Activated naive CD8-positive, alpha-beta T cell (primary cell): Measurements from ENCODE around the gene NPNT.

ENCODE experiments used
- H3K27ac Mint-ChIP-seq: one replicate; pipeline ENCODE4 v1.8.0; 2021; ENCODE audit warnings: mixed read lengths
- H3K27me3 Mint-ChIP-seq: one replicate; pipeline ENCODE4 v1.8.0; 2021; ENCODE audit warnings: mixed read lengths
- H3K36me3 Mint-ChIP-seq: one replicate; pipeline ENCODE4 v1.8.0; 2021; ENCODE audit warnings: mixed read lengths
- H3K4me1 Mint-ChIP-seq: one replicate; pipeline ENCODE4 v1.8.0; 2021; ENCODE audit warnings: low read depth, mixed read lengths
- H3K4me3 Mint-ChIP-seq: one replicate; pipeline ENCODE4 v1.8.0; 2021; ENCODE audit warnings: mild to moderate bottlenecking, mixed read lengths
- H3K9me3 Mint-ChIP-seq: one replicate; pipeline ENCODE4 v1.8.0; 2021; ENCODE audit warnings: low read depth, mixed read lengths

NPNT gene

GRCh38 chr4:105896984-105897775 lies 1.9 kb downstream of the NPNT start:
- H3K27me3 Mint-ChIP-seq: peaks cover 49% of the 10 kb centered on the region
- H3K4me1 Mint-ChIP-seq: peaks cover 14% of the 10 kb centered on the region
- no peaks in the 10 kb centered on the region for H3K36me3 Mint-ChIP-seq
- no peaks in the 10 kb centered on the region for H3K9me3 Mint-ChIP-seq
- H3K4me3 Mint-ChIP-seq: peak overlapping the region; percentile 5
- no peak overlapping the region for H3K27ac Mint-ChIP-seq

GRCh38 chr4:105900541-105900940 lies 5.3 kb downstream of the NPNT start:
- H3K27ac Mint-ChIP-seq: no peak overlapping the region
- no peaks in the 10 kb centered on the region for H3K36me3 Mint-ChIP-seq
- H3K27me3 Mint-ChIP-seq: peaks cover 29% of the 10 kb centered on the region
- H3K9me3 Mint-ChIP-seq: no peaks in the 10 kb centered on the region
- H3K4me1 Mint-ChIP-seq: peaks cover 7% of the 10 kb centered on the region
- H3K4me3 Mint-ChIP-seq: no peak overlapping the region

GRCh38 chr4:105902550-105903262 lies 7.4 kb downstream of the NPNT start:
- H3K27me3 Mint-ChIP-seq: peaks cover 18% of the 10 kb centered on the region

GRCh38 chr4:105909787-105910281 lies 14.6 kb downstream of the NPNT start:
- H3K4me3 Mint-ChIP-seq: no peak overlapping the region
- no peaks in the 10 kb centered on the region for H3K36me3 Mint-ChIP-seq
- peaks cover 5% of the 10 kb centered on the region for H3K27me3 Mint-ChIP-seq
- H3K27ac Mint-ChIP-seq: no peak overlapping the region
- no peaks in the 10 kb centered on the region for H3K4me1 Mint-ChIP-seq
- no peaks in the 10 kb centered on the region for H3K9me3 Mint-ChIP-seq

More at GRCh38 chr4:105902550-105903262, 7.4 kb downstream of the NPNT start:
- Mint-ChIP-seq H3K9me3 (no peaks in the 10 kb centered on the region), H3K36me3 (no peaks in the 10 kb centered on the region), H3K4me3 (no peak overlapping the region), H3K4me1 (no peaks in the 10 kb centered on the region), H3K27ac (no peak overlapping the region)

GRCh38 chr4:105911426-105911825 lies 16.2 kb downstream of the NPNT start:
- Mint-ChIP-seq H3K27ac (no peak overlapping the region), H3K9me3 (no peaks in the 10 kb centered on the region), H3K36me3 (no peaks in the 10 kb centered on the region), H3K4me3 (no peak overlapping the region), H3K27me3 (peaks cover 2% of the 10 kb centered on the region), H3K4me1 (no peaks in the 10 kb centered on the region)

GRCh38 chr4:105912633-105913032 lies 17.4 kb downstream of the NPNT start:
- Mint-ChIP-seq H3K27ac (no peak overlapping the region), H3K4me3 (no peak overlapping the region), H3K27me3 (peaks cover 2% of the 10 kb centered on the region), H3K9me3 (no peaks in the 10 kb centered on the region), H3K4me1 (no peaks in the 10 kb centered on the region), H3K36me3 (no peaks in the 10 kb centered on the region)

GRCh38 chr4:105917171-105917685 lies 22.0 kb downstream of the NPNT start:
- Mint-ChIP-seq H3K4me1 (no peaks in the 10 kb centered on the region), H3K9me3 (no peaks in the 10 kb centered on the region), H3K27ac (no peak overlapping the region), H3K36me3 (no peaks in the 10 kb centered on the region), H3K27me3 (peaks cover 2% of the 10 kb centered on the region), H3K4me3 (no peak overlapping the region)

- Mint-ChIP-seq H3K9me3 (no peaks in the 10 kb centered on the region), H3K4me3 (no peak overlapping the region), H3K36me3 (no peaks in the 10 kb centered on the region), H3K27ac (no peak overlapping the region), H3K27me3 (peaks cover 1% of the 10 kb centered on the region), H3K4me1 (no peaks in the 10 kb centered on the region)
Measured at GRCh38 chr4:105921301-105921700, 26.0 kb downstream of the NPNT start.

- Mint-ChIP-seq H3K27me3 (peaks cover 1% of the 10 kb centered on the region), H3K4me3 (no peak overlapping the region), H3K9me3 (no peaks in the 10 kb centered on the region), H3K36me3 (no peaks in the 10 kb centered on the region), H3K4me1 (no peaks in the 10 kb centered on the region), H3K27ac (no peak overlapping the region)
Measured at GRCh38 chr4:105923497-105924238, 28.4 kb downstream of the NPNT start.

- Mint-ChIP-seq H3K36me3 (no peaks in the 10 kb centered on the region), H3K27ac (no peak overlapping the region), H3K4me3 (no peak overlapping the region), H3K9me3 (no peaks in the 10 kb centered on the region), H3K27me3 (peaks cover 3% of the 10 kb centered on the region), H3K4me1 (no peaks in the 10 kb centered on the region)
Measured at GRCh38 chr4:105924341-105924740, 29.1 kb downstream of the NPNT start.

GRCh38 chr4:105930698-105931097 lies 35.4 kb downstream of the NPNT start:
- Mint-ChIP-seq H3K9me3 (no peaks in the 10 kb centered on the region), H3K27ac (no peak overlapping the region), H3K4me1 (no peaks in the 10 kb centered on the region), H3K27me3 (peaks cover 3% of the 10 kb centered on the region), H3K4me3 (no peak overlapping the region), H3K36me3 (no peaks in the 10 kb centered on the region)

GRCh38 chr4:105933083-105933482 lies 37.8 kb downstream of the NPNT start:
- Mint-ChIP-seq H3K4me3 (no peak overlapping the region), H3K27ac (no peak overlapping the region), H3K4me1 (no peaks in the 10 kb centered on the region), H3K27me3 (peaks cover 2% of the 10 kb centered on the region), H3K36me3 (no peaks in the 10 kb centered on the region), H3K9me3 (no peaks in the 10 kb centered on the region)

- Mint-ChIP-seq H3K4me1 (no peaks in the 10 kb centered on the region), H3K27me3 (no peaks in the 10 kb centered on the region), H3K4me3 (no peak overlapping the region), H3K27ac (no peak overlapping the region), H3K9me3 (no peaks in the 10 kb centered on the region), H3K36me3 (no peaks in the 10 kb centered on the region)
Measured at GRCh38 chr4:105934386-105934785, 39.1 kb downstream of the NPNT start.

- Mint-ChIP-seq H3K27ac (no peak overlapping the region), H3K9me3 (no peaks in the 10 kb centered on the region), H3K27me3 (no peaks in the 10 kb centered on the region), H3K4me3 (no peak overlapping the region), H3K36me3 (no peaks in the 10 kb centered on the region), H3K4me1 (no peaks in the 10 kb centered on the region)
Measured at GRCh38 chr4:105936901-105937300, 41.6 kb downstream of the NPNT start.

GRCh38 chr4:105937759-105938158 lies 42.5 kb downstream of the NPNT start:
- H3K27me3 Mint-ChIP-seq: no peaks in the 10 kb centered on the region
- no peak overlapping the region for H3K27ac Mint-ChIP-seq
- H3K36me3 Mint-ChIP-seq: no peaks in the 10 kb centered on the region
- no peaks in the 10 kb centered on the region for H3K9me3 Mint-ChIP-seq
- no peaks in the 10 kb centered on the region for H3K4me1 Mint-ChIP-seq
- H3K4me3 Mint-ChIP-seq: no peak overlapping the region
